ENCODE data around the gene DPP10.

The DPP10 gene

GRCh38 chr2:114421781-114422180, 20.7 kb upstream of the DPP10 start (continued):
- no peak for TF ChIP-seq TSHZ1 (tag by site-specific recombination; IDR thresholded peaks at IDR 0.05; ENCODE audit: borderline replicate concordance)
- no peak for TF ChIP-seq ZNF561 (tag by site-specific recombination; IDR thresholded peaks at IDR 0.05; ENCODE audit: borderline replicate concordance)
- TF ChIP-seq PRDM1 (tag by site-specific recombination; IDR thresholded peaks at IDR 0.05), result no peak
- no peak for TF ChIP-seq RBAK (tag by site-specific recombination; IDR thresholded peaks at IDR 0.05)

- TF ChIP-seq ZNF157 (tag by site-specific recombination; IDR thresholded peaks at IDR 0.05), result no peak
- TF ChIP-seq ZNF610 (tag by site-specific recombination; IDR thresholded peaks at IDR 0.05; ENCODE audit: borderline replicate concordance), result no peak
- TF ChIP-seq ZNF324 (tag by site-specific recombination; IDR thresholded peaks at IDR 0.05), result no peak
- TF ChIP-seq HOXC10 (CRISPR knock-in tag; IDR thresholded peaks at IDR 0.05), result no peak
- no peak for TF ChIP-seq ZNF404 (tag by site-specific recombination; IDR thresholded peaks at IDR 0.05)
- TF ChIP-seq ZNF837 (tag by site-specific recombination; IDR thresholded peaks at IDR 0.05), result no peak
- no peak for TF ChIP-seq ZNF121 (tag by site-specific recombination; IDR thresholded peaks at IDR 0.05)
- no peak for TF ChIP-seq ZNF148 (tag by site-specific recombination; IDR thresholded peaks at IDR 0.05; ENCODE audit: borderline replicate concordance)
- no peak for TF ChIP-seq ZNF362 (tag by site-specific recombination; IDR thresholded peaks at IDR 0.05)
- no peak for TF ChIP-seq ZBTB8A (tag by site-specific recombination; IDR thresholded peaks at IDR 0.05)
- TF ChIP-seq ZNF585B (tag by site-specific recombination; IDR thresholded peaks at IDR 0.05), result no peak
- no peak for TF ChIP-seq ZNF777 (tag by site-specific recombination; IDR thresholded peaks at IDR 0.05; ENCODE audit: borderline replicate concordance)
- TF ChIP-seq SALL2 (tag by site-specific recombination; IDR thresholded peaks at IDR 0.05; ENCODE audit: borderline replicate concordance), result no peak
- no peak for TF ChIP-seq ZNF624 (tag by site-specific recombination; IDR thresholded peaks at IDR 0.05)
- no peak for TF ChIP-seq ZNF785 (tag by site-specific recombination; IDR thresholded peaks at IDR 0.05)
- no peak for TF ChIP-seq ZSCAN5A (tag by site-specific recombination; IDR thresholded peaks at IDR 0.05)
- Histone ChIP-seq H3K27ac (ENCODE audit: extremely low read depth, low read depth, low read length) (no peak overlapping the region), H3K36me3 (ENCODE audit: control insufficient read depth in 2 of 2, insufficient read depth in 1 of 2, low read length in 2 of 2) (no peaks in the 10 kb centered on the region), H3K9me3 (ENCODE audit: control insufficient read depth, insufficient read depth, low read depth, low read length) (no peaks in the 10 kb centered on the region), H3K4me3 (ENCODE audit: low read depth, low read length) (no peak overlapping the region), H3K4me1 (ENCODE audit: control insufficient read depth, insufficient read depth, low read length) (no peaks in the 10 kb centered on the region)
- ChIA-PET CTCF (no interaction called here), POLR2A (no interaction called here)
Observed at GRCh38 chr2:114424699-114425098, 17.7 kb upstream of the DPP10 start.
